ENCODE measurements around the gene MFNG. TPM values are rescaled to one million over a fixed set of nuclear protein-coding genes. Genes with fewer than 3 reads are reported as not detected.
"Not testable (repeated sequence)": the region's sequence is repeated elsewhere in the genome, so short reads cannot be mapped to it uniquely, and the experiment has no call there.

MFNG gene
- total RNA-seq, 1 donor from 2014 or later, result 33.6 TPM

DNA sequence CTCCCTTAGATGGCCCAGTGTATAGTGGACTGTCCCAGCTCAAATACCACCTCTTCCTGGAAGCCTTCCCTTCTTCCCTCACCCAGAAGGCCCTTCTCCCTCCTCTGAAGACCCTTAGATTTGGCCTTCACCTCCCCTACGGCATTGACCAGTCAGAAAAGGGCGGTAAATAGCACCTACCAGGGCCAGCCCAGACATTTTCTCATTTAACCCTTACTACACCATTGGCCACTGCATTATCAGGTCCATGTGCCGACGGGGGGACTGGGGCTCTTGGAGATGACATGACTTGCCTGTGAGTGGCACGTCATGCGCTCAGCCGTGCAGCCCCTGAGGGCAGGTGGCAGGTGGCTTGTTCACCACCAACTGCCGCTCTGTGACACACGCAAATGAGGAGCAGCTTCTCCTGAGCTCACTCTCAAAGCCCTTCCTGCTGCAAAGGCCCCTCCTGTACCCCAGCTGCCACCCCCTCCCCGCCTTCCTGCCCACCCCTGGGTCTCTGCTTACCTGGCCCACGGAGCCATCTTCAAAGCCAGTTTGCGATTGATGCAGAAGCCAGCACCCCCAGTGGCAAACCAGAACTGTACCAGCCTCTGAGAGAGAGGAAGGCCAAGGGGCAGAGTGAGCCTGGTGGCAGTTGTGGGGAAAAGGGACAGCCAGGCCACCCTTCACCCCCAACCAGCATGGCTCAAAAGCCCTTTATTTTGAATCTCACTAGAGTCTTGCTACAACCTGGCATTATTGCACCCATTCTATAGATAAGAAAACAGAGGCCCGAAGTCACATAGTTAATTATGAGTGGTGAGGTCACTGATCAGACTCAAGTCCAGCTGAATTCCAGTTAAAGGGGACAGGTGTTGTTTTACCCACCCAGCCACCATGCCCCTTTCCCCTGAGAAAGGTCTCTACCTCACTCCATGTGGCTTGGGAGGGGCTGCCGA lies 9.5 kb downstream of the MFNG start:
- DNase-seq (ENCODE audit: low spot score), result no peak

DNA sequence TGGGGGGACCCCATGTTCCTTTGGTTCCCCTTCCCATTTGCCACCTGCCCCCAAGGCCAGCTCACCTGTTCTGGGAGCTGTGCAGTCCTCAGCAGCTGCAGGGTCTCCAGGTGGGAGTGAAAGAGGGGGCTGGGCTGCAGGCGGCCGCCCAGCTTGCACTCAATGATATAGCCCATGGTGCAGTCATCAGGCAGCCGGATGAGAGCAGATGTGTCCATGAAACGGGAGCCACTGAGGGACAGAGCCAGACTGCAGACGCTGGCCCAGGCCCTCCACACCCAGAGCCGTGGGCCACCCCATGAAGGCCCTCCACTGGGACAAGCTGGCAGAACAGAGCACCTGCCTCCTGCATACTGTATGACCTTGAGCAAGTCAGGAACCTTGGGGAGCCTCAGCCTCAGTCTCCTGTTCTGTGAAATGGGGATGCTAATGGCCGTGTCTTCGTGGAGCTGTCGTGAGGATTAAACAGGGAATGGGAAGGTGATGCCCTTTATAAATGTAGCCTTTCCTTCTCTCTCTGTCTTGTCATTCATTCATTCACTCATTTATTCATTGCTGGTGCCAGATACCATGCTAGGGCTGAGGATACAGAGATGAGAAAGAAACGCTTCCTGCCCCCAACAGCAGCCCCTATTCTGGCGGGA lies 11.6 kb downstream of the MFNG start:
- DNase-seq (ENCODE audit: low spot score), result no peak

DNA sequence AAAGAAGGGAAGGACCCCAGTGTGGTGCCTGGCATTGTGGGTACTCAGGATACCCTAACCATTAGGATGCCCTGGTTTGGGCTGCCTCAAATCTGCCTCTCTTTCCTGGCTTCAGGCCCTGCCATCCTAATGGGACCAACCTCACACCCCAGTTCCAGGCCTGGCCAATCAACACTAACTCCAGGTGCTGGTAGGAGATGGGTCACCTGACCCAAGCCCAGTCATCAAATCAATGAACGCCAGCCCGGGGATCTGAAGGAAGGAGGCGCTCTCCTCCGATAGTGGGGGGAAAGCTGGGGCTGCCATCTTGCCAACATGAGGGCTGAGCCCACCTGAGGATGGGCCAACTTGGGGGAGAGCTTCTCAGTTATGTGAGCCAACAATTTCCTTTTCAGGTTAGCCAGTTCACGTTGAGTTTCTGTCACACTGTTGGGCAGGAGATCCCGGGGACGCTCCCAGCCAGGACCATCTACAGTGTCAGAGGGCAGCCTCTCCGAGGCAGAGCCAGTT lies 12.7 kb downstream of the MFNG start:
- no peak for DNase-seq (ENCODE audit: low spot score)

DNA sequence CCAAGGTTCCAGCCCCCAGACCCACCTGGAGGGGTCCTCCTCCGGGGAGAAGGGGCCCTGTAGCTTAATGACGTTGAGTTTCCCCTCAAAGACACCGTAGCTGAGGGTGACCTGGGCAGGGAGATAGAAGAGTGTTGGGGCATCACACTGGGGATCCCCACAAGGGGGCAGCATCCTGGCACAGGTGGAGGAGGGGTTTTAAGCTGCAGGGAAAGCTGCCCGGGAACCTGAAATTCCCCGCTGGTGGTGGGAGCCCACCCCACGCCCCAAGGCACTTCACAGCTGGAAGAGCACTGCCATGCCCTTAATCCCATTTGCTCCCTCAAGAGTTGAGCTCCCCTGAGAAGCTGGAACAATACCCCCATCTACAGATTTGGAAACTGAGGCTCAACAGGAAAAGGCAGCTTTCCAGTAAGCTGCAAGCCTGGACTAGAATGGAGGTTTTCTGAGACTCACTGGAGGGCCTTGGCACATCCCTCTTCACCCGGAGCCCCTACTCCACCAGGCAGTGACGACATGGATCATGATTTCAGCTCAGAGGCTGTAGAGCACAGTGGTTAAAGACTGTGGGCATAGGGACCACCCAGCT lies 13.7 kb downstream of the MFNG start:
- no peak for DNase-seq (ENCODE audit: low spot score)

DNA sequence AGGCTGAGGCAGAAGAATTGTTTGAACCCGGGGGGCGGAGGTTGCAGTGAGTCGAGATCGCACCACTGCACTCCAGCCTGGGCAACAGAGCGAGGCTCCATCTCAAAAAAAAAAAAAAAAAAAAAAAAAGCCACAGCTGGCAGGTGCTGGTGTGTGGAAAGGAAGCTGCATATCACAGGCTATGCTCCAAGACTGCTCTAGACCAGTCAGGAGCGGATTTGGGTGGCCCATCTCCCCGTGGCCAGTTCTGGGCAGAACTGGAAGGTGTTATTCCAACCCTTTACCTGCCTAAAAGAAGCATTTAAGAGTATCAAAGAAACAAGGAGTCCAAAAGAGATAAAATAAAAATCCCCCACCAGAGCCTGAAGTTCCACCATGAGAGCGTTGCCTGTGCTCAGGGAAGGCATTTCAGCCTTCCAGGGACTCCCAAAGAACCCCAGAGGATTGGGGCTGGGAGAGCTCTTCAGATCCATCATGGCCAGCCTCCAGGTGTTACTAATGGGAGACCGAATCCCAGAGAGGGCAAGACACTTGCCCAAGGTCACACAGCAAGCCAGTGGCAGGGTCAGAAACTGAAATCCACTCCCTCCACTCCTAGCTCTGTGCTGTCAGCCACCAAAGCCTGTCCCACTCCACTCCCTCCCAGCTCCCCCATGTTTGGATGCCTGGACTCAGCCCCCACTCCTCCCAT lies 14.3 kb downstream of the MFNG start:
- no peak for DNase-seq (ENCODE audit: low spot score)

DNA sequence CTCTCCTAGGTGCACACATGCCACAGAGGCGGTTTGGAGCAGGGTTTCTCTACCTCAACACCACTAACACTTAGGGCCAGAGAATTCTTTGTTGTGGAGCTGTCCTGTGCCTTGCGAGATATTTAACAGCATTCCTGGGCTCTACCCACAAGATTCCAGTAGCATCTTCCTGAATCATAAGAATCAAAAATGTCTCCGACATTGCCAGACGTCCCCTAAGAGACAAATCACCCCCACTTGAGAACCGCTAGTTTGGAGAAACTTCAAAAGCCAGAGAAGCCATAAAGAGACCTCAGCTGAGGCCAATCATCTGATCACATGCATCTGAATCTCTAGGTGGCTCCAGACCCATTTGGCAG lies 16.1 kb downstream of the MFNG start:
- no peak for DNase-seq (ENCODE audit: low spot score)

DNA sequence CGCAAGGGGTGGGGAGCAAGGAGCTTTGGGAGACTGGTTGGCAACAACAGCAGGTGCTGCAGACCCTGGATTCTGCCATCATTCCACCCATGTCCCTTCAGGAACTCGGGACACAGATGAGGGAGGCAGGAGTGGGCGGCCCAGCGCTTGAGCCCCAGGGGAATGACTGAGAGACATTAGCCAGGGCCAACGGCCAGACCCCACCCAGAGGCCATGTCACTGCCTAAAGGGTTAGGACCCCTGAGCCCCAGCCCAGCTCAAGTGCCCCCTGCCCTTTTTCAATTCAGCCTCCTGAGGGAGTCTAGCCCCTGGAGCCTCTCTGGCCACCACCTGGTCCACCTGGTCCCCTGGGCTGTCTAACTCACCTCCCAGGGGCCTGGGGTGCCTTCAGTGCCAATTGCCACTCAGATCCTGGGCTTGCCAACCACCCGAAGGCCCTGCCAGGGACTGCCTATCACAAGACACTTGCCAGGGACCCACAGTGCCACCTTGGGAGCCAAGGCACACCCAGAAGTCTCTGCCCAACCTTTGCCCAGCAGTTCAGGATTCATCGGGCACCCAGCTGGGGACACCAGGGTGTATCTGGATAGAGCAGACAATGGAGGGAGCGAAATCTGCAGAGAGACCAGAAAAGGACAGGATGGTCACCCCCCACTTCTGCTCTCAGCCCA lies 16.6 kb downstream of the MFNG start:
- DNase-seq (ENCODE audit: low spot score), result no peak

DNA sequence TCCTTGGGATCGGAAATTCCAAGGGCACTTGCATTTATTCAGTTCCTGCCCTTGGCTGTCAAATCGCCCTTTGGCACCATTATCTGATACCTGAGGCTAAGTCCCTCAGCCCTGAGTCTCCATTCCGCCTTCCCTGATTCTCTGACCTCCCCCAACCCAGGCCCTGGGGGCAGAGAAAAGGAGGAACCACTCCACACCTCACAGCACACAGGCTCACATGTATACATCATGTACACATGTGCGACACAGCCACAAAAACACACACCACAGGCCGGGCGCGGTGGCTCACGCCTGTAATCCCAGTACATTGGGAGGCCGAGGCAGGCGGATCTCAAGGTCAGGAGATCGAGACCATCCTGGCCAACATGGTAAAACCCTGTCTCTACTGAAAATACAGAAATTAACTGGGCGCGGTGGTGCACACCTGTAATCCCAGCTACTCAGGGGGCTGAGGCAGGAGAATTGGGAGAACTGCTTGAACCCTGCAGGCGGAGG lies 17.9 kb downstream of the MFNG start:
- not testable (repeated sequence) for DNase-seq (ENCODE audit: low spot score)

DNA sequence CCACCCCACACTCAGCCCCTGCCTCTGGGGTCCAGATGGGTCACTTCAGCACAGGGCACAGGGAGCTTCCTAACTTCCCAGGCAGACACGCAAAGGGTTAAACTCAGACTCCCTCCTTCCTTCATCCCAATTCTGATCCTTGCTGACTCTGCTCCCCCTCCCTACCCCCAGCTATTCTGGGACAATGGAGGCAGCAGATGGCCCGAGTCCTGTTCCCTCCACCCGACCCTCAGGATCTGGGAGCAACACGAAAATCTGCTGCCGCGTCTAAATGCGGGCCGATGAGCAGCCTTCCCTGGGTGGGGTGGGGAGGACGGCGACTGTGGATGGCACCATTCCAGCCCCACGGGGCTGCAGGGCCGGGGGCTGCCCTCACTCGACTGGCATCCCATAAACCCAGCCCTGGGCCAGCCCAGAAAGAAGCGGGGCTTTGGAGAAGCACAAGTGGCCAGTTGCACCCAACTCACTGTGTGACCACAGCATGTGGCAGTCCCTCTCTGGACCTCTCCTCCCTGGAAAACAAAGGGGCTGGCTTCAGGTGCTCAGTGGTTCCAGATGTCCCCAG lies 18.7 kb downstream of the MFNG start:
- no peak for DNase-seq (ENCODE audit: low spot score)

DNA sequence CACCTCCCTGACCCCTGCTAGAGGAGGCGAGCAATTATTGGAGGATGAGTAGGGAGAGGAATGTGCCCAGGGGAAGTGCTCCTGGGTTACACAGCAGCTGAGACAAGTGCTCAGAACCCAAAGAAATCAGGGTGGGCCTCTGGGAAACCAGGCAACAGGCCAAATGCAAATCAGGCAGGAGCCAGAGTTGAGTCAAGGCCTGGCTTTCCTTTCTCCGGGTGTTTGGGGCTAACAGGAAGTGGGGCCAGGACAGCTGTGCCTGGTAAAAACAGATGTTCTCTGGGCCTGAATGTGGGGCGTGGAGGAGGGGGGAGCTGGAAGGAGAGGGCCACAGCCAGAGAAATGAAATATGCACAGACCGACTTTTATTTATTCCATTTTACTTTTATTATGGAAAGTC lies 22.0 kb downstream of the MFNG start:
- no peak for DNase-seq (ENCODE audit: low spot score)

DNA sequence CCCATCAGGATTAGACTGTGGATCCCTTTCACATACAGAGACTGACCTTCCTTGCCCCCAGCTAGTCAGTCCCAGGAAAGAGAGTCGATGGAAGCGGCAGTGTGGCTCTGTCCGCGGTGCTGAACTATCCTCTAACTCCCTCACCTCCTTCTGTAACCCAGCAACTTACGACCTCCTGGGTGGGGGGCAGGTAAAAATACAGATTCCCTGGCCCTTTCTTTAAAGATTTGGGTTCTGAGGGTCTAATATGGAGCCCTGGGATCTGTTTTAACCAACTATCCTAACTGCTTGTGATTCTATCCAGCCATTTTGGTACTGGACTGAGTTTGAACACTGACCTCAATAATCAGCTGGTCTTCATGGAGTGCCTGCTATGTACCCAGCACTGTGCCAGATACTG lies 23.2 kb downstream of the MFNG start:
- no peak for DNase-seq (ENCODE audit: low spot score)

DNA sequence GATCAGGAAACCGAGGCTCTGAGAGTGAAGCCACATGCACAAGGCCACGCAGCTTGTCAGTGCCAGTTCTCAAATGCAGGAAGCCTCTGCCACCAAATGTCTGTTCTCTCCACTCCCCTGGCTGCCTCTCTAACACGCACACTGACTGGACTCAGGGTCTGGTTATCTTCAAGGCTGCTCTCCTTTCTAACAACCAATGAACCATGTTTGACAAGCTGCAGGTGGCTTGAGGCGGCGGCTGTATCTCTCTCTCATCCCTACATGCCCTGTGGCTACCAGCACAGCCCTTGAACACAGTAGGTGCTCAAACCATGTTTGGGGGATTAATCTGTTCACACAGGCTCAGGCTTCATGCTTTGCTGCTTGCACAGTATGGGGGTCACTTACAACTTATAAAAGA lies 23.7 kb downstream of the MFNG start:
- no peak for DNase-seq (ENCODE audit: low spot score)

DNA sequence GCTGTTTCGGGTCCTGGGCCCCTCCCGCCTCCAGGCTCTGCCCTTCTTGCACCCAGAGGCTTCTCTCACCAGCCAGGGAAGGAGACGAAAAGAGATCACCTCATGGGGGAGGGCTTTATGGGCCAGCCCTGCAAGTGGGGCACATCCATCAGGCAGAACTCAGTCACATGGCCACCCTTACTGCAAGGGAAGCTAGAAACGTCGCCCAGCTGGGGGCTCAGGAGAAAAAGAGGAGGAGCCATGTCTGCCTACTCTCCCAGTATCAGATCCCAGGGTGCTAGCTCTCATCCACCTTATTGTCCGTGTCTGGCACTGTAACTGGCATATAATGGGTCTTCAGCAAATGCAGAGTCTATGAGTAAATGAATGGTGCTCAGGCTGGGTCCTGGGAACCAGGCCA lies 24.2 kb downstream of the MFNG start:
- no peak for DNase-seq (ENCODE audit: low spot score)

DNA sequence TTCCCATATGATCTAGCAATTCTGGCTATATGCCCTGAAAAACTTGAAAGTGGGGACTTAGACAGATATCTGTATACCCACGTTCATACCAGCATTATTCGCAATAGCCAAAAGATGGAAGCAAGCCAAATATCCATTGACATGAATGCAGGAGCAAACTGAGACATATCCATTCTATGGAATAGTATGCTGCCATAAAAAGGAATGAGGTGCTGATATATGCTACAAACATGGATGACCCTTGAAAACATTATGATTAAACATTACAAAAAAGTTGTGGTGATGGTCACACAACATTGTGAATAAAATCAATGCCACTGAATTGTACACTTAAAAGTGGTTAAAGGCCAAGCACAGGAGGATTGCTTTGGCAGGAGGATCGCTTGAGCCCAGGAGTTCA lies 25.5 kb downstream of the MFNG start:
- DNase-seq (ENCODE audit: low spot score), result no peak

DNA sequence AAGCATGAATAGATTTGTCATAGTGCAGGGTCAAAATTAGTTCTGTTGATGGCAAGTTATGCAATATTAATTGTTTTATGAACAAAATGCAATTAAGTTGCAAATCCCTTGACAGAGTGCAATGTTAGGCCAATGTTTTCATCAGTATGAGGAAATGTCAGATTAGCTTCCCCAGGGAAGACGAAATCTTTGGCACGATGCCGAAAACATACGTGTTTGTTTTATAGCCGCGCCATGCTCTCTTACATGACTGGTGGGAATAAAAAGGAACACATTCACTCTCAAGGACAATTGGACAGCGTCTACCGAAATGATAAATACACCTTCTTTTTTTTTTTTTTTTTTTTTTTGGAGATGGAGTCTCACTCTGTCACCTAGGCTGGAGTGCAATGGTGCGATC lies 27.0 kb downstream of the MFNG start:
- no peak for DNase-seq (ENCODE audit: low spot score)

DNA sequence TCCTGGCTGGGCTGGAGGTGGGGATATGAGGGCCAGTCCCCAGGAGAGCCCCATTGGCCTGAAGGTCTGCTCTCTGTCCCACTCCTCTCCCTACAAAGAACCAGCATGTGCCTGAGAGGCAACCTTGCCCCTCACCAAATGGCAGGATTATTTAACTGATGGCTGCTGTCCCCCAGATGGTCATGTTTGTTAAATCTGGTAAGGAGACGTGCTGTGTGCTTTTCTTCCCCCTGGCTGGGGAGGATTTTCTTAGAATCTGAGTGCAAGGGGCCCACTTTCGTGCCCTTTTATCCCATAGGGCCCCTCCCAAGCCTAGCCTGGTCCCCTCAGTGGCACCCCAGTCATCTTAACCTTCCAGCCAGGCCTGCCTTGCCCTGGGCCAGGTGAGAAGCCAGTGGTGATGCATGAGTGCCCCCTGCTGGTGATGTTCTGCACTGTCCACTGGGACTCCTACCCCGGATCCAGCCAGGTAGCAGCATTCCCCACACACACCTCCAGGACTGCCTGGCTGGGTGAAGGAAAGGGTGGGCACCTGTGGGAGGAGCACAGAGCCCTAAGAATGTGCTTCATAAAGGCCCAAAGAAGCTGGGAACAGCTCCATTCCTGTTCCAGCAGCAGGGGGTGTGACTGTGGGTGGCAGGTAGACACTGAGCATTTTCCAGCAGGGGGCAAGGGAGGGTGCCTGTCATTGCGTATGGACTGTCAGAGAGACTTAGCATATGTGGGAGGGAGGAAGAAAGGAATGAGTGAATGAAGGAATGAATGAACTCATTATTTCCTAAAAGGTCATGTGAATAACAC lies 28.9 kb downstream of the MFNG start:
- DNase-seq (ENCODE audit: low spot score), result no peak

DNA sequence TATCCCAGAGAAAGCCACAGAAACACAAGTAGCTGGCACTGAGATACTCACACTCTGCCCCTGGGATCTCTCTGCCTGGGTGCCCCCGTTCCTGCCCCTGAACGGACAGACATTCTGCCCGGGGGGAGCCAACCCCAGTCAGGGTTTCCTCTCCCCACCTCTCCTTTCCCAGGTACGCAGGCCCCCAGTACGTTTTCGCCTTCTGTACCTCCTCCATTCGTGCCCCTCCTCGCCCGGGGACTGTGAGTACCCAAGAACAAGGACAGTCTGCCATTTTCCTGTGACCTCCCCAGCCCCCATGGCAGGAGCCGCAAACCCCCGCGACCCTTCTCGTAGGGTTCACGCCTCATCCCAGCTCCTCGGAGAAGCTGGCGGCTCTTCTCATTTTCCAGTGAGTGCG lies 29.8 kb downstream of the MFNG start:
- DNase-seq (ENCODE audit: low spot score), result no peak

DNA sequence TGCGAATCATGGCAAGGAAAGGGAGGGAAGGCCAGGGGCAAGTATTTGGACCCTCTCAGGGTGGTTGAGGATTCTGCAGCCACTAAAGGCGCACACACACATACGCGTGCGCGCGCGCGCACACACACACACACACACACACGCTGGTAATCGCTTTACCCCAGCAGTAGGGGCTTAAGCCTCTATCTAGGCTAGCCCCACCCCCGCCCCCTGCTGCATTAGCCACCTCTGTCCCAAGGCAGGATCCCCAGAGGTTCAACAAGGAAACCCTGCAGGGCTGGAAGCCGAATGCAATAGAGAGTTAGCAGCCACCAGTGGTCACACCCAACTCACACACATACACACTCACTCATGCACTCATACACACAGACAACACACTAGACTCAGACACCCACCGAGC lies 30.3 kb downstream of the MFNG start:
- no peak for DNase-seq (ENCODE audit: low spot score)

DNA sequence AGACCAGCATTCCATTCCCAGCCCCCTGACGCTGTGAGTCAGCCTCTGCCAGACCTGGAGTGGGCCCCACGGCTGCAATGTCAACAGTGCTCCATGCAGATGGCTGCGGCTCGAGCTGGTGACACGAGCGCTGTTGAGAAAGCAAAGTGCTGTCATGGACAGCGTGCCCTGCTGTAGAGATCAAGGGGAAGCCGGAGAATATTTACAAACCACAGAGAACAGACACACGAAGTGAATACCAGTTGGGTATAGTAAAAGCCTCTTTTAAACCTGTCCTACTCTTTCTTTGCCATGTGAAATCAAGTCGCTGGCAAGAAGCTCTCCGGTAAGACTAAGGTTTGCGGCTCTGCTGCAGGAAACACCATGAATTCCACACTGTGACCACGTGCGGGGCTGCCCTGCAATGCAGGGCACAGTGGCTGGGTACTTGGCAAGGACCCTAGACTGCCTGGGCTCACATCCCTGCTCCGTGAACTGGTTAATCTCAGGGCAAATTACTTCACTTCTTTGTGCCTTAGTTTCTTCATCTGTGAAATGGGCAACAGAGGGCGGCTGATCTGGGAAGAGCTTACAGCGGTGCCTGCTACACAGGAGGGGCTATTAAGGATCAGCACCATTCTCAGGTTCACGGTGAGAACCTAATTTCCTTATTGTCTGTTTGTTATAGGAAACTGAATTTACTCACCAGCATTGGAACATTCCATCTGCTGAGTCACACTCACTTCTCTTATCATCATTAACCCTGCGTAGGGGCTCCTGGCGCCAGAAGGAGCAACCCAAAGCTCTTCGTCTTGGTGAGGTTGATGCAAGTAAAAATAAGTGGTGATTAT lies 31.1 kb downstream of the MFNG start:
- no peak for DNase-seq (ENCODE audit: low spot score)
